ENCODE measurements around the gene ETV3L.

DNA sequence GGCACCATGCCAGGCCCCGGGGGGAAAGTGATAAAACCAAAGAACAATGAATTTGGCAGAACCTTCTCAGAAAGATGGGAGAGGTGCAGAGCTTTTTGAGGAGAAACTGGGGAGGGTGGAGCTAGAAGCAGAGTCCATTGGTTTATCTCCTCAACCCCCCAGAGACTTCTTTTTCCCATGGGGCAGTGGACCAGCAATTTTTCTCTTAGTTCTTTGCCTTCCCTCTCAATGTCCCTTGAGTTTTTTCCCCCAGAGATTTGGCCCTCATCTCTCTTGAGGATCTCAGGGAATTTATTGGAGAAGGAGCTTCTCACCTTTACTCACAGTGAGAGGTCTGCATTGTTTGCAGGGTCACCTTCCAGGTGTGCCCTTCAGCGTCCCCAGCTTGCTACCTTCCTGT is 48.8 kb downstream of the ETV3L start:
- TF ChIP-seq, protein P1, sequence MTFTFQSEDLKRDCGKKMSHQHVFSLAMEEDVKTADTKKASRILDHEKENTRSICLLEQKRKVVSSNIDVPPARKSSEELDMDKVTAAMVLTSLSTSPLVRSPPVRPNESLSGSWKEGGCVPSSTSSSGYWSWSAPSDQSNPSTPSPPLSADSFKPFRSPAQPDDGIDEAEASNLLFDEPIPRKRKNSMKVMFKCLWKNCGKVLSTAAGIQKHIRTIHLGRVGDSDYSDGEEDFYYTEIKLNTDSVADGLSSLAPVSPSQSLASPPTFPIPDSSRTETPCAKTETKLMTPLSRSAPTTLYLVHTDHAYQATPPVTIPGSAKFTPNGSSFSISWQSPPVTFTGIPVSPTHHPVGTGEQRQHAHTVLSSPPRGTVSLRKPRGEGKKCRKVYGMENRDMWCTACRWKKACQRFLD (tag by site-specific recombination; IDR thresholded peaks at IDR 0.05), result no peak
- TF ChIP-seq ZNF146 (tag by site-specific recombination; IDR thresholded peaks at IDR 0.05) (no peak), ZSCAN5A (tag by site-specific recombination; IDR thresholded peaks at IDR 0.05) (no peak), CTCF (tag by site-specific recombination; IDR thresholded peaks at IDR 0.05) (no peak), SP2 (tag by site-specific recombination; IDR thresholded peaks at IDR 0.05) (no peak), ZNF19 (tag by site-specific recombination; IDR thresholded peaks at IDR 0.05; ENCODE audit: low read depth) (no peak), SCRT1 (tag by site-specific recombination; IDR thresholded peaks at IDR 0.05; ENCODE audit: borderline replicate concordance) (no peak)

Measured in HEK293 (cell line).